ENCODE data around the gene SHISAL2A. TPM values are rescaled to one million over a fixed set of nuclear protein-coding genes. Genes with fewer than 3 reads are reported as not detected.
A peak's percentile ranks its signal among the peaks of the same experiment; 100 is the strongest.

SHISAL2A gene
- polyA plus RNA-seq, 1 experiment = not detected

DNA sequence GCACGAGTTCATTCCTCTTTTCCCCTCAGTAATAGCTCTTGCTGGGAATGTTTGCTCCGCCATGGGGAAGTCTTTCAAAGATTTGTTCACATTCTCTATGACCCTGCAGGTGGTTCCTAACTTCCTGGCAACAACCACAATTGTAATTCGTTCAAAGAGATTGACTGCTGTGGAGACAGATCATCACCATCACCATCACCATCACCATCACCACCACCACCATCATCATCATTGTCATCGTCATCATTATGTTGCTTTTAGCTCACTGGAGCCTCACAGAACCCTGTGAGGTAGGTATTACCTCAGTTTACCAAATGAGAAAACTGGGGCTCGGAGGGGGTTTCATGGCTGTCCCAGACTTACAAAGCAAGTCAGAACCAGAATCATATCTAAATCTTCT, 34.3 kb downstream of the SHISAL2A start:
- Histone ChIP-seq H3K9me3 (ENCODE audit: control insufficient read depth, insufficient read depth, low read length) (no peaks in the 10 kb centered on the region), H3K27ac (ENCODE audit: low read depth, low read length) (no peak overlapping the region), H3K27me3 (ENCODE audit: control insufficient read depth, insufficient read depth, low read length) (no peaks in the 10 kb centered on the region), H3K4me3 (ENCODE audit: low read depth, low read length) (no peak overlapping the region)
- POLR2A ChIA-PET = no interaction called here
- TF ChIP-seq, protein P1, sequence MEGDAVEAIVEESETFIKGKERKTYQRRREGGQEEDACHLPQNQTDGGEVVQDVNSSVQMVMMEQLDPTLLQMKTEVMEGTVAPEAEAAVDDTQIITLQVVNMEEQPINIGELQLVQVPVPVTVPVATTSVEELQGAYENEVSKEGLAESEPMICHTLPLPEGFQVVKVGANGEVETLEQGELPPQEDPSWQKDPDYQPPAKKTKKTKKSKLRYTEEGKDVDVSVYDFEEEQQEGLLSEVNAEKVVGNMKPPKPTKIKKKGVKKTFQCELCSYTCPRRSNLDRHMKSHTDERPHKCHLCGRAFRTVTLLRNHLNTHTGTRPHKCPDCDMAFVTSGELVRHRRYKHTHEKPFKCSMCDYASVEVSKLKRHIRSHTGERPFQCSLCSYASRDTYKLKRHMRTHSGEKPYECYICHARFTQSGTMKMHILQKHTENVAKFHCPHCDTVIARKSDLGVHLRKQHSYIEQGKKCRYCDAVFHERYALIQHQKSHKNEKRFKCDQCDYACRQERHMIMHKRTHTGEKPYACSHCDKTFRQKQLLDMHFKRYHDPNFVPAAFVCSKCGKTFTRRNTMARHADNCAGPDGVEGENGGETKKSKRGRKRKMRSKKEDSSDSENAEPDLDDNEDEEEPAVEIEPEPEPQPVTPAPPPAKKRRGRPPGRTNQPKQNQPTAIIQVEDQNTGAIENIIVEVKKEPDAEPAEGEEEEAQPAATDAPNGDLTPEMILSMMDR (IDR thresholded peaks at IDR 0.05; ENCODE audit: low read depth, low read length) = no peak
- no peak for DNase-seq (ENCODE audit: low read depth, low spot score)
- CTCF ChIA-PET = interaction anchor here (0.7 kb wide), 1 partner anchor 319 kb away, joined by 3 read pairs; no protein-coding TSS in a partner anchor

DNA sequence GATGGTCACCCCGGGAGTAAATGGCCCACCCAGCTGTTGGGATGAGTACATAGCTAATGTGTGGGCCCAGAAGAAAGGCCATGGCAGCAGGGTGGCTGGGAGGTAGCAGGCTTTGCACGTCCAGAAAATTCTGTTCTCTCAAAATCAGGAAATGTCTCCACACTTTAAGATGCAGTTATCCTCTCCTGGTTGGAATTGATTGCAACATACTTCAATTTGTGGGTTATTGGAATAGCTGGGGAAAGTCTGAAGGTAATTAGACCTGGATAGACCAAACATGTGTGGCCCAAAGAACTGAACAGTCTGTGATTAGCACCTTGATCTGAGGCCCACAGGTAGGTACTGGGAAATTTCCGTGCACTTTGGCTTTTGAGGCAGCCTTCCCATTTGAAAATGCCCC, 35.0 kb downstream of the SHISAL2A start:
- TF ChIP-seq, protein P1 (IDR thresholded peaks at IDR 0.05; ENCODE audit: low read depth, low read length) = no peak
- Histone ChIP-seq H3K9me3 (ENCODE audit: control insufficient read depth, insufficient read depth, low read length) (no peaks in the 10 kb centered on the region), H3K4me3 (ENCODE audit: low read depth, low read length) (no peak overlapping the region), H3K27me3 (ENCODE audit: control insufficient read depth, insufficient read depth, low read length) (no peaks in the 10 kb centered on the region), H3K27ac (ENCODE audit: low read depth, low read length) (no peak overlapping the region)
- ChIA-PET POLR2A (interaction anchor here (1.1 kb wide), 1 partner anchor 9 kb away, joined by 4 read pairs; no protein-coding TSS in a partner anchor), CTCF (no interaction called here)
- no peak for DNase-seq (ENCODE audit: low read depth, low spot score)

DNA sequence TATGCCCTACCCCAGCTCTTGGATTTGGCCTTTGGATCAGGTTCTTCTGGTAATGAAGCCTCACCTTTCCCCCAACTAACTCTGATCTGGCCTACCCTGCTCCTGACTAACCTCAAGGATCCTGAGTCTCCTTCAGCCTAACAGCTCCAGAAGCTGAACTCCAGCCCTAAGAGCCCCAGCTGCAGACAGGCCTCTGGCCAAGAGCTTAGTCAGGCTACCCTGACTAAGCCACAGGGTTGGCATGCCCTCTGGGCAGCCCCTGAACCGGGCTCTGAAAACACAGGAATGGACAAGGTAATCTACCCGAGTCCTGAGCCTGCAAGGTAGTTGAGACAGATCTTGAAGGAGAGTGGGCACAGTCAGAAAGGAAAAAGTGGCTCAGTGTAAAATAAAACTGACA, 35.7 kb downstream of the SHISAL2A start:
- Histone ChIP-seq H3K4me3 (ENCODE audit: low read depth, low read length) (no peak overlapping the region), H3K27me3 (ENCODE audit: control insufficient read depth, insufficient read depth, low read length) (no peaks in the 10 kb centered on the region), H3K27ac (ENCODE audit: low read depth, low read length) (peak overlapping the region; percentile 11), H3K9me3 (ENCODE audit: control insufficient read depth, insufficient read depth, low read length) (no peaks in the 10 kb centered on the region)
- POLR2A ChIA-PET = interaction anchor here (0.6 to 1.1 kb wide), 2 partner anchors 9 to 116 kb away, joined by 3 to 4 read pairs; partner anchors contain the start of gene TUT4
- no peak for DNase-seq (ENCODE audit: low read depth, low spot score)
- TF ChIP-seq, protein P1 (IDR thresholded peaks at IDR 0.05; ENCODE audit: low read depth, low read length) = no peak
- CTCF ChIA-PET = interaction anchor here (0.7 kb wide), 1 partner anchor 157 kb away, joined by 10 read pairs; no protein-coding TSS in a partner anchor

DNA sequence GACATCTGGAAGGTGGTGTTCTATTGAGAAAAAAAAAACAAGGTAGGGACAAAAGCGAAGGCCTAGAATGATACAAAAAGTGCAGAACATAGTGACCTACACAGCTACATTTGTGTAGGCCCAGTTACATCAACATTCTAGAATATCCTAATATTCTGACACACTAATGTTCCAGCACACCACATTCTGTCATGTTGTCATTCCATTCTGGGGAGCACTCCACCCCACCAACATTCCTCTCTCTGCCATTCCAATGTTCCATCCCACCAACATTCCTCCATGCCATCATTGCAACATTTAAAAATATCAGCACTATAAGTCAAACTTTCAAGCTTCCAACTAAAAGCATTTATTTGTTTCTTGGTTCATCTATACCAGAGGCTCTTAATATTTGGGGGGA, 36.7 kb downstream of the SHISAL2A start:
- no peaks in the 10 kb centered on the region for H3K27me3 ChIP-seq (ENCODE audit: control insufficient read depth, insufficient read depth, low read length)
- TF ChIP-seq, protein P1 (IDR thresholded peaks at IDR 0.05; ENCODE audit: low read depth, low read length) = no peak
- H3K4me3 ChIP-seq (ENCODE audit: low read depth, low read length) = no peak overlapping the region
- no peak for DNase-seq (ENCODE audit: low read depth, low spot score)
- H3K27ac ChIP-seq (ENCODE audit: low read depth, low read length) = no peak overlapping the region
- POLR2A ChIA-PET = interaction anchor here (0.6 to 0.7 kb wide), 2 partner anchors 117 to 147 kb away, joined by 3 to 8 read pairs; partner anchors contain the start of gene TUT4
- CTCF ChIA-PET = interaction anchor here (0.6 kb wide), 1 partner anchor 242 kb away, joined by 3 read pairs; no protein-coding TSS in a partner anchor
- H3K9me3 ChIP-seq (ENCODE audit: control insufficient read depth, insufficient read depth, low read length) = no peaks in the 10 kb centered on the region

DNA sequence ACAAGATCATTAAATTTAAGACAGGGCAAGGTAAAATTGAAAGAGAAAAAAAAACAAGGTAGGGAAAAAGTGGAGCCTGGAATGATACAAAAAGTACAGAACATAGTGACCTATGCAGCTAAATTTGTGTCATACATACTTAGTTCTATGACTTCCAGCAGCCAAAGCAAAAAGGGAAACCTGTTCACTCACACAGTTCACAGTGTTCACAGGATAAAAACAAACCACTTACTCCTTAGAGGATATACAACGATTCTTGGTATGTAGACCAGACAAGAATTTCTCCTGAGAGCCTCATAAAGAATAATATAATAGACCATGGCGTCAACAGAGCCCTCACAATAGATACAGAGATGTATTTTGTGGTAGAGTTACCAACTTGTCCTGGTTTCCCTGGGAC, 37.6 kb downstream of the SHISAL2A start:
- no peak overlapping the region for H3K27ac ChIP-seq (ENCODE audit: low read depth, low read length)
- H3K9me3 ChIP-seq (ENCODE audit: control insufficient read depth, insufficient read depth, low read length) = no peaks in the 10 kb centered on the region
- no peak for DNase-seq (ENCODE audit: low read depth, low spot score)
- CTCF ChIA-PET = no interaction called here
- H3K4me3 ChIP-seq (ENCODE audit: low read depth, low read length) = no peak overlapping the region
- POLR2A ChIA-PET = interaction anchor here (0.6 to 0.7 kb wide), 2 partner anchors 30 to 292 kb away, joined by 3 to 4 read pairs; no protein-coding TSS in a partner anchor
- no peaks in the 10 kb centered on the region for H3K27me3 ChIP-seq (ENCODE audit: control insufficient read depth, insufficient read depth, low read length)
- TF ChIP-seq, protein P1 (IDR thresholded peaks at IDR 0.05; ENCODE audit: low read depth, low read length) = no peak

All from AG04450 (cell line).